GM12878 (cell line): ENCODE measurements around the gene KDM4F. TPM values are rescaled to one million over a fixed set of nuclear protein-coding genes. Genes with fewer than 3 reads are reported as not detected.

Experiments
- polyA plus RNA-seq, 11 experiments: library from polyadenylated mRNA; depleted of rRNA in 4 of 11; unstranded in 6 of 11; stranded (reverse) in 5 of 11; fragments of >200 nt; fragmentation: Nextera tagmentation in 4 of 11; fragmentation: Illumina TruSeq in 1 of 11; extraction: Ambion mirVana in 4 of 11; extraction: Trizol in 1 of 11; gene quantifications; 1 replicate in 1 of 11; 2 replicates in 10 of 11; pipeline versions ENCODE4 v1.2.1 to v1.2.3, GENCODE V29; 2011 to 2016; ENCODE audit warnings: inconsistent platforms in 2 of 11, missing spikeins in 2 of 11, low read depth in 1 of 11
- total RNA-seq, 4 experiments: library from RNA; depleted of rRNA in 3 of 4; stranded (reverse); fragments of >200 nt in 3 of 4; fragmentation: Illumina TruSeq in 1 of 4; extraction: Trizol in 1 of 4; gene quantifications; 2 replicates each; pipeline versions ENCODE4 v1.2.1 to v1.2.3, GENCODE V29; 2013 to 2021

The KDM4F gene
- total and polyA plus RNA-seq, 10 of the 15 experiments (the other 5 are each of a cell fraction or from before 2014, with no cell fraction given) = not detected

Other genes with a start within 250 kb of the KDM4F start
- gene CWC15, start 75.9 kb upstream of the KDM4F start, total RNA-seq (2014; rRNA removed) = 45.9 and 51.8 TPM in 2 replicates
- 71.7 and 75.9 TPM in 2 replicates for gene CWC15, start 75.9 kb upstream of the KDM4F start, total RNA-seq (2014; rRNA removed; fragmentation: Illumina TruSeq; extraction: Trizol)
- 54.2 and 58.1 TPM in 2 replicates for gene CWC15, start 75.9 kb upstream of the KDM4F start, total RNA-seq (2021)
- 68.4 and 108 TPM in 2 replicates for gene CWC15, start 75.9 kb upstream of the KDM4F start, polyA plus RNA-seq (2011; rRNA removed)
- 78.5 and 107 TPM in 2 replicates for gene CWC15, start 75.9 kb upstream of the KDM4F start, polyA plus RNA-seq (2014; fragmentation: Illumina TruSeq; extraction: Trizol)
- 100 to 1,000 TPM; 122 to 142 TPM for gene CWC15, start 75.9 kb upstream of the KDM4F start, polyA plus RNA-seq (2014; fragmentation: Nextera tagmentation; extraction: Ambion mirVana)
- gene CWC15, start 75.9 kb upstream of the KDM4F start, polyA plus RNA-seq (2014; rRNA removed) = 35.8 and 43.3 TPM in 2 replicates
- 10 to 100 TPM; 80.9 to 94.0 TPM for gene CWC15, start 75.9 kb upstream of the KDM4F start, polyA plus RNA-seq (2016; fragmentation: Nextera tagmentation; extraction: Ambion mirVana)
- 2.1 and 2.3 TPM in 2 replicates for gene KDM4D, start 75.7 kb upstream of the KDM4F start, total RNA-seq (2014; rRNA removed)
- gene KDM4D, start 75.7 kb upstream of the KDM4F start, total RNA-seq (2014; rRNA removed; fragmentation: Illumina TruSeq; extraction: Trizol) = 1.2 TPM in 2 replicates
- 1.4 and 1.5 TPM in 2 replicates for gene KDM4D, start 75.7 kb upstream of the KDM4F start, total RNA-seq (2021)
- gene KDM4D, start 75.7 kb upstream of the KDM4F start, polyA plus RNA-seq (2011; rRNA removed) = 1.0 and 1.2 TPM in 2 replicates
- 0.78 and 1.2 TPM in 2 replicates for gene KDM4D, start 75.7 kb upstream of the KDM4F start, polyA plus RNA-seq (2014; fragmentation: Illumina TruSeq; extraction: Trizol)
- gene KDM4D, start 75.7 kb upstream of the KDM4F start, polyA plus RNA-seq (2014; fragmentation: Nextera tagmentation; extraction: Ambion mirVana) = under 1 TPM; 0.63 to 0.69 TPM
- gene KDM4D, start 75.7 kb upstream of the KDM4F start, polyA plus RNA-seq (2014; rRNA removed) = 0.96 and 1.5 TPM in 2 replicates
- gene KDM4D, start 75.7 kb upstream of the KDM4F start, polyA plus RNA-seq (2016; fragmentation: Nextera tagmentation; extraction: Ambion mirVana) = 1 to 10 TPM; 1.3 to 2.6 TPM
- not detected in 2 replicates for gene KDM4E, start 24.2 kb upstream of the KDM4F start, total RNA-seq (2014; rRNA removed)
- gene KDM4E, start 24.2 kb upstream of the KDM4F start, total RNA-seq (2014; rRNA removed; fragmentation: Illumina TruSeq; extraction: Trizol) = not detected in 2 replicates
- gene KDM4E, start 24.2 kb upstream of the KDM4F start, total RNA-seq (2021) = not detected in 2 replicates
- not detected in 2 replicates for gene KDM4E, start 24.2 kb upstream of the KDM4F start, polyA plus RNA-seq (2011; rRNA removed)
- gene KDM4E, start 24.2 kb upstream of the KDM4F start, polyA plus RNA-seq (2014; fragmentation: Illumina TruSeq; extraction: Trizol) = not detected in 2 replicates
- gene KDM4E, start 24.2 kb upstream of the KDM4F start, polyA plus RNA-seq (2014; fragmentation: Nextera tagmentation; extraction: Ambion mirVana) = not detected
- gene KDM4E, start 24.2 kb upstream of the KDM4F start, polyA plus RNA-seq (2014; rRNA removed) = not detected in 2 replicates
- gene KDM4E, start 24.2 kb upstream of the KDM4F start, polyA plus RNA-seq (2016; fragmentation: Nextera tagmentation; extraction: Ambion mirVana) = not detected
- 13.2 and 14.2 TPM in 2 replicates for gene SRSF8, start 17.5 kb downstream of the KDM4F start, total RNA-seq (2014; rRNA removed)
- gene SRSF8, start 17.5 kb downstream of the KDM4F start, total RNA-seq (2014; rRNA removed; fragmentation: Illumina TruSeq; extraction: Trizol) = 15.3 and 19.5 TPM in 2 replicates
- gene SRSF8, start 17.5 kb downstream of the KDM4F start, total RNA-seq (2021) = 28.1 and 30.1 TPM in 2 replicates
- 41.5 and 48.3 TPM in 2 replicates for gene SRSF8, start 17.5 kb downstream of the KDM4F start, polyA plus RNA-seq (2011; rRNA removed)
- gene SRSF8, start 17.5 kb downstream of the KDM4F start, polyA plus RNA-seq (2014; fragmentation: Illumina TruSeq; extraction: Trizol) = 29.0 and 40.5 TPM in 2 replicates
- 10 to 100 TPM; 15.3 to 24.4 TPM for gene SRSF8, start 17.5 kb downstream of the KDM4F start, polyA plus RNA-seq (2014; fragmentation: Nextera tagmentation; extraction: Ambion mirVana)
- 24.8 and 25.2 TPM in 2 replicates for gene SRSF8, start 17.5 kb downstream of the KDM4F start, polyA plus RNA-seq (2014; rRNA removed)
- 10 to 100 TPM; 36.3 to 43.1 TPM for gene SRSF8, start 17.5 kb downstream of the KDM4F start, polyA plus RNA-seq (2016; fragmentation: Nextera tagmentation; extraction: Ambion mirVana)
- 15.4 and 17.9 TPM in 2 replicates for gene ENDOD1, start 40.4 kb downstream of the KDM4F start, total RNA-seq (2014; rRNA removed)
- gene ENDOD1, start 40.4 kb downstream of the KDM4F start, total RNA-seq (2014; rRNA removed; fragmentation: Illumina TruSeq; extraction: Trizol) = 14.8 and 15.1 TPM in 2 replicates
- 14.2 and 14.9 TPM in 2 replicates for gene ENDOD1, start 40.4 kb downstream of the KDM4F start, total RNA-seq (2021)
- gene ENDOD1, start 40.4 kb downstream of the KDM4F start, polyA plus RNA-seq (2011; rRNA removed) = 28.8 and 30.0 TPM in 2 replicates
- gene ENDOD1, start 40.4 kb downstream of the KDM4F start, polyA plus RNA-seq (2014; fragmentation: Illumina TruSeq; extraction: Trizol) = 13.8 and 16.9 TPM in 2 replicates
- 1 to 10 TPM; 6.0 to 6.4 TPM for gene ENDOD1, start 40.4 kb downstream of the KDM4F start, polyA plus RNA-seq (2014; fragmentation: Nextera tagmentation; extraction: Ambion mirVana)
- gene ENDOD1, start 40.4 kb downstream of the KDM4F start, polyA plus RNA-seq (2014; rRNA removed) = 9.0 and 9.5 TPM in 2 replicates
- gene ENDOD1, start 40.4 kb downstream of the KDM4F start, polyA plus RNA-seq (2016; fragmentation: Nextera tagmentation; extraction: Ambion mirVana) = 10 to 100 TPM; 10.2 to 10.4 TPM
- gene SESN3, start 181.8 kb downstream of the KDM4F start, total RNA-seq (2014; rRNA removed) = 4.6 and 6.2 TPM in 2 replicates
- 4.3 and 5.3 TPM in 2 replicates for gene SESN3, start 181.8 kb downstream of the KDM4F start, total RNA-seq (2014; rRNA removed; fragmentation: Illumina TruSeq; extraction: Trizol)
- gene SESN3, start 181.8 kb downstream of the KDM4F start, total RNA-seq (2021) = 6.4 and 6.7 TPM in 2 replicates
- 4.3 and 7.0 TPM in 2 replicates for gene SESN3, start 181.8 kb downstream of the KDM4F start, polyA plus RNA-seq (2011; rRNA removed)
- gene SESN3, start 181.8 kb downstream of the KDM4F start, polyA plus RNA-seq (2014; fragmentation: Illumina TruSeq; extraction: Trizol) = 3.8 and 4.5 TPM in 2 replicates
- gene SESN3, start 181.8 kb downstream of the KDM4F start, polyA plus RNA-seq (2014; fragmentation: Nextera tagmentation; extraction: Ambion mirVana) = 1 to 10 TPM in 1 of 2 experiments, under 1 TPM in 1; 0.68 to 1.5 TPM
- 1.8 and 2.2 TPM in 2 replicates for gene SESN3, start 181.8 kb downstream of the KDM4F start, polyA plus RNA-seq (2014; rRNA removed)
- under 1 TPM; 0.64 to 0.71 TPM for gene SESN3, start 181.8 kb downstream of the KDM4F start, polyA plus RNA-seq (2016; fragmentation: Nextera tagmentation; extraction: Ambion mirVana)